Breast epithelium (tissue), 3 donors: ENCODE results near the gene PCDH8.

ENCODE experiments used
- CTCF ChIP-seq, 3 donors: fragments of 450-650 bp; IDR thresholded peaks; one replicate each; pipeline ENCODE4 v1.5.1; 2016 to 2017; ENCODE audit warnings: antibody characterized with exemption in 3 of 3, mild to moderate bottlenecking in 3 of 3, moderate library complexity in 3 of 3
- POLR2A ChIP-seq: fragments of 450-650 bp; IDR thresholded peaks from one replicate; pipeline ENCODE4 v1.6.1; 2016; ENCODE audit warnings: antibody characterized with exemption, mild to moderate bottlenecking, moderate library complexity

DNA sequence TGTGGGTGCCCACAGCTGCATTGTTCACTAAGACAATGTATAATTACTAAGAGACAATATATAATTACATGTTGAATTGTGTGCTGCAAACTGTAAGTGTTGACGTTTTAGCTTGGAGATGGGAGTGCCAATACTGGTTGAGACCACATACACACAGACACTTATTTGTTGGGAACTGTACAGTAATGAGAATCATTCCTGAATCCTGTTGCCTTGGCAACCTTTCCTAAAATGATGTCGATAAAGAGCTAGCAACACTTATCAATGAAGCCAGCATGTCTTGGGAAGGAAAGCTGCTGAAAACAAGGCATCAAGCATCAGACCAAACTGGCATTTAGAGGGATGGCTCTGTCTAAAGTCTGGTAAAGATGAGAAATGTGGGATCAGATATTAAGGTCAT, 51.3 kb downstream of the PCDH8 start:
- TF ChIP-seq CTCF (IDR thresholded peaks at IDR 0.05) (no peak), POLR2A (no peak)
